ENCODE results near the gene TRIM14. TPM values are rescaled to one million over a fixed set of nuclear protein-coding genes. Genes with fewer than 3 reads are reported as not detected.

TRIM14 gene
- total RNA-seq, 1 experiment from 2014 or later = 11.9 TPM

- Mint-ChIP-seq H3K27ac (peak overlapping the region; percentile 1; the same call in 1 of the 2 replicates), H3K4me1 (no peaks in the 10 kb centered on the region), H3K4me3 (no peak overlapping the region), H3K27me3 (ENCODE audit: low read depth) (no peaks in the 10 kb centered on the region), H3K9me3 (no peaks in the 10 kb centered on the region), H3K36me3 (peaks cover 24% of the 10 kb centered on the region)
- DNase-seq (ENCODE audit: low spot score) (no peak), ATAC-seq (no peak)
- no peak for TF ChIP-seq ZBTB43 (CRISPR knock-in tag; IDR thresholded peaks at IDR 0.05)
- no peak for TF ChIP-seq CREB1 (CRISPR knock-in tag; IDR thresholded peaks at IDR 0.05)
- TF ChIP-seq TP53 (CRISPR knock-in tag; IDR thresholded peaks at IDR 0.05) = no peak
- TF ChIP-seq ZNF425 (CRISPR knock-in tag; conservative IDR thresholded peaks at IDR 0.05) = no peak
- TF ChIP-seq EMX1 (CRISPR knock-in tag; IDR thresholded peaks at IDR 0.05) = no peak
- TF ChIP-seq, protein P1, sequence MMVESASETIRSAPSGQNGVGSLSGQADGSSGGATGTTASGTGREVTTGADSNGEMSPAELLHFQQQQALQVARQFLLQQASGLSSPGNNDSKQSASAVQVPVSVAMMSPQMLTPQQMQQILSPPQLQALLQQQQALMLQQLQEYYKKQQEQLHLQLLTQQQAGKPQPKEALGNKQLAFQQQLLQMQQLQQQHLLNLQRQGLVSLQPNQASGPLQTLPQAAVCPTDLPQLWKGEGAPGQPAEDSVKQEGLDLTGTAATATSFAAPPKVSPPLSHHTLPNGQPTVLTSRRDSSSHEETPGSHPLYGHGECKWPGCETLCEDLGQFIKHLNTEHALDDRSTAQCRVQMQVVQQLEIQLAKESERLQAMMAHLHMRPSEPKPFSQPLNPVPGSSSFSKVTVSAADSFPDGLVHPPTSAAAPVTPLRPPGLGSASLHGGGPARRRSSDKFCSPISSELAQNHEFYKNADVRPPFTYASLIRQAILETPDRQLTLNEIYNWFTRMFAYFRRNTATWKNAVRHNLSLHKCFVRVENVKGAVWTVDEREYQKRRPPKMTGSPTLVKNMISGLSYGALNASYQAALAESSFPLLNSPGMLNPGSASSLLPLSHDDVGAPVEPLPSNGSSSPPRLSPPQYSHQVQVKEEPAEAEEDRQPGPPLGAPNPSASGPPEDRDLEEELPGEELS (CRISPR knock-in tag; IDR thresholded peaks at IDR 0.05) = no peak
- no peak for TF ChIP-seq ESRRA (CRISPR knock-in tag; IDR thresholded peaks at IDR 0.05; ENCODE audit: borderline replicate concordance)
- no peak for TF ChIP-seq ZNF232 (CRISPR knock-in tag; IDR thresholded peaks at IDR 0.05)
- TF ChIP-seq KAT7 (CRISPR knock-in tag; IDR thresholded peaks at IDR 0.05; ENCODE audit: borderline replicate concordance) = no peak
- TF ChIP-seq ZNF317 (CRISPR knock-in tag; IDR thresholded peaks at IDR 0.05; ENCODE audit: borderline replicate concordance, low read depth) = no peak
- TF ChIP-seq PREB (CRISPR knock-in tag; IDR thresholded peaks at IDR 0.05; ENCODE audit: borderline replicate concordance) = no peak
- TF ChIP-seq ATF2 (CRISPR knock-in tag; IDR thresholded peaks at IDR 0.05; ENCODE audit: borderline replicate concordance, low read depth) = no peak
- TF ChIP-seq, protein P2, sequence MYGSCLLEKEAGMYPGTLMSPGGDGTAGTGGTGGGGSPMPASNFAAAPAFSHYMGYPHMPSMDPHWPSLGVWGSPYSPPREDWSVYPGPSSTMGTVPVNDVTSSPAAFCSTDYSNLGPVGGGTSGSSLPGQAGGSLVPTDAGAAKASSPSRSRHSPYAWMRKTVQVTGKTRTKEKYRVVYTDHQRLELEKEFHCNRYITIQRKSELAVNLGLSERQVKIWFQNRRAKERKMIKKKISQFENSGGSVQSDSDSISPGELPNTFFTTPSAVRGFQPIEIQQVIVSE (CRISPR knock-in tag; IDR thresholded peaks at IDR 0.05; ENCODE audit: borderline replicate concordance) = no peak
- TF ChIP-seq, protein P3, sequence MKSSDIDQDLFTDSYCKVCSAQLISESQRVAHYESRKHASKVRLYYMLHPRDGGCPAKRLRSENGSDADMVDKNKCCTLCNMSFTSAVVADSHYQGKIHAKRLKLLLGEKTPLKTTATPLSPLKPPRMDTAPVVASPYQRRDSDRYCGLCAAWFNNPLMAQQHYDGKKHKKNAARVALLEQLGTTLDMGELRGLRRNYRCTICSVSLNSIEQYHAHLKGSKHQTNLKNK (CRISPR knock-in tag; IDR thresholded peaks at IDR 0.05) = no peak
- no peak for TF ChIP-seq CREM (CRISPR knock-in tag; IDR thresholded peaks at IDR 0.05)
- TF ChIP-seq PRRX2 (CRISPR knock-in tag; IDR thresholded peaks at IDR 0.05) = no peak
- TF ChIP-seq, protein P4, sequence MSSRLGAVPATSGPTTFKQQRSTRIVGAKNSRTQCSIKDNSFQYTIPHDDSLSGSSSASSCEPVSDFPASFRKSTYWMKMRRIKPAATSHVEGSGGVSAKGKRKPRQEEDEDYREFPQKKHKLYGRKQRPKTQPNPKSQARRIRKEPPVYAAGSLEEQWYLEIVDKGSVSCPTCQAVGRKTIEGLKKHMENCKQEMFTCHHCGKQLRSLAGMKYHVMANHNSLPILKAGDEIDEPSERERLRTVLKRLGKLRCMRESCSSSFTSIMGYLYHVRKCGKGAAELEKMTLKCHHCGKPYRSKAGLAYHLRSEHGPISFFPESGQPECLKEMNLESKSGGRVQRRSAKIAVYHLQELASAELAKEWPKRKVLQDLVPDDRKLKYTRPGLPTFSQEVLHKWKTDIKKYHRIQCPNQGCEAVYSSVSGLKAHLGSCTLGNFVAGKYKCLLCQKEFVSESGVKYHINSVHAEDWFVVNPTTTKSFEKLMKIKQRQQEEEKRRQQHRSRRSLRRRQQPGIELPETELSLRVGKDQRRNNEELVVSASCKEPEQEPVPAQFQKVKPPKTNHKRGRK (CRISPR knock-in tag; IDR thresholded peaks at IDR 0.05; ENCODE audit: borderline replicate concordance) = no peak
- no peak for TF ChIP-seq ZNF263 (CRISPR knock-in tag; IDR thresholded peaks at IDR 0.05; ENCODE audit: low read depth)
- ChIA-PET POLR2A (no interaction called here), CTCF (no interaction called here)
Observed at GRCh38 chr9:98150721-98151120, 31.7 kb upstream of the TRIM14 start.

Data from WTC11 (cell line).